Measurements from ENCODE around the gene GPX2. TPM values are rescaled to one million over a fixed set of nuclear protein-coding genes. Genes with fewer than 3 reads are reported as not detected.
"Not testable (repeated sequence)": the region's sequence is repeated elsewhere in the genome, so short reads cannot be mapped to it uniquely, and the experiment has no call there.

The GPX2 gene
- total and polyA plus RNA-seq, 2 experiments from 2014 or later = 0.78 to 2.2 TPM

- peak within 1 kb of the TSS; percentile 48 for H2AFZ ChIP-seq
- peak within 1 kb of the TSS; percentile 86 for H3K27ac ChIP-seq (ENCODE audit: low read depth)
- ATAC-seq = peak; percentile 98
- H3F3A ChIP-seq (replicated peaks; ENCODE audit: low read depth) = no peaks in the 10 kb centered on the region
- H3K4me3 ChIP-seq = peak within 1 kb of the TSS; percentile 74
- no peaks in the 10 kb centered on the region for H3K36me3 ChIP-seq (ENCODE audit: insufficient read depth)
- H3K36me3 Mint-ChIP-seq (ENCODE audit: low read depth) = no peaks in the 10 kb centered on the region
- H3K27me3 Mint-ChIP-seq (ENCODE audit: insufficient read depth, low read depth, poor library complexity) = peaks cover 5% of the 10 kb centered on the region
- no peaks in the 10 kb centered on the region for H4K20me1 ChIP-seq (replicated peaks; ENCODE audit: insufficient read depth)
- H3K27me3 ChIP-seq (ENCODE audit: insufficient read depth) = no peaks in the 10 kb centered on the region
- H3K4me1 Mint-ChIP-seq = peaks cover 13% of the 10 kb centered on the region
- peaks cover 9% of the 10 kb centered on the region; the same call in 1 of the 2 replicates for H3K4me1 ChIP-seq (ENCODE audit: insufficient read depth)
- peak within 1 kb of the TSS; percentile 89 for H3K4me3 Mint-ChIP-seq
- H3K9me2 ChIP-seq (ENCODE audit: insufficient read depth) = no peaks in the 10 kb centered on the region
- H3K79me2 ChIP-seq (replicated peaks; ENCODE audit: insufficient read depth) = peaks cover 34% of the 10 kb centered on the region
- peak within 1 kb of the TSS; percentile 89 for H3K27ac Mint-ChIP-seq
- no peaks in the 10 kb centered on the region for H3K9me3 Mint-ChIP-seq
- H3K4me2 ChIP-seq = peak within 1 kb of the TSS; percentile 85
- no peak for TF ChIP-seq ZNF114 (CRISPR knock-in tag; IDR thresholded peaks at IDR 0.05)
- no peak for TF ChIP-seq JUNB (IDR thresholded peaks at IDR 0.05; ENCODE audit: unreplicated experiment)
- TF ChIP-seq CREB1 (CRISPR knock-in tag; IDR thresholded peaks at IDR 0.05; ENCODE audit: low read depth) = no peak
- TF ChIP-seq ZNF331 (CRISPR knock-in tag; IDR thresholded peaks at IDR 0.05; ENCODE audit: low read depth) = no peak
- no peak for TF ChIP-seq ZNF462 (CRISPR knock-in tag; IDR thresholded peaks at IDR 0.05)
- TF ChIP-seq EZH2phosphoT487 (IDR thresholded peaks at IDR 0.05; ENCODE audit: unreplicated experiment) = no peak
- no peak; the same call in 1 of the 2 replicates for TF ChIP-seq ETS1 (IDR thresholded peaks at IDR 0.05)
- no peak for TF ChIP-seq STAT1 (IDR thresholded peaks at IDR 0.05; ENCODE audit: unreplicated experiment)
- peak; percentile 93 for TF ChIP-seq POLR2AphosphoS5 (IDR thresholded peaks at IDR 0.05; ENCODE audit: low read depth)
- peak; percentile 99 for DNase-seq (ENCODE audit: low spot score)
These were observed 28.1 kb downstream of the GPX2 start, which contains the start of gene CHURC1 for GRCh38 chr14:64914237-64915028. Gene CHURC1 (plus strand): TSS chr14:64914455. CDS start chr14:64914496, 41 bp downstream.

GRCh38 chr14:64913477-64913876 lies 29.1 kb downstream of the GPX2 start:
- Histone ChIP-seq H3K4me3 (peak overlapping the region; percentile 74), H3K4me2 (peak overlapping the region; percentile 85; the same call in 1 of the 2 replicates), H3K79me2 (replicated peaks; ENCODE audit: insufficient read depth) (peaks cover 32% of the 10 kb centered on the region)
- ATAC-seq; H3K4me1 ChIP-seq (ENCODE audit: insufficient read depth); H2AFZ ChIP-seq; H3F3A ChIP-seq (replicated peaks; ENCODE audit: low read depth); H3K27ac Mint-ChIP-seq; H3K9me3 Mint-ChIP-seq; H3K27me3 ChIP-seq (ENCODE audit: insufficient read depth); DNase-seq (ENCODE audit: low spot score); H4K20me1 ChIP-seq (replicated peaks; ENCODE audit: insufficient read depth); H3K27me3 Mint-ChIP-seq (ENCODE audit: insufficient read depth, low read depth, poor library complexity); H3K36me3 ChIP-seq (ENCODE audit: insufficient read depth); H3K36me3 Mint-ChIP-seq (ENCODE audit: low read depth); H3K27ac ChIP-seq (ENCODE audit: low read depth); H3K9me2 ChIP-seq (ENCODE audit: insufficient read depth): not testable (repeated sequence)
- peaks cover 13% of the 10 kb centered on the region for H3K4me1 Mint-ChIP-seq
- H3K4me3 Mint-ChIP-seq = peak overlapping the region; percentile 89

Measured in GM23338 (cell line).